HG03139 (cell line): ENCODE data around the gene MAML2.

Experiments used
- ATAC-seq: cut with Tn5 transposase; IDR thresholded peaks from one replicate; pipeline ENCODE4 v1.9.1; 2021; ENCODE audit not compliant: unreplicated experiment

Gene MAML2

GRCh38 chr11:96107143-96107824 lies 235.7 kb downstream of the MAML2 start:
- ATAC-seq, result no peak

GRCh38 chr11:96106645-96107044 lies 236.3 kb downstream of the MAML2 start:
- ATAC-seq, result no peak

GRCh38 chr11:96105944-96106343 lies 237.1 kb downstream of the MAML2 start:
- no peak for ATAC-seq

GRCh38 chr11:96105197-96105895 lies 237.6 kb downstream of the MAML2 start:
- no peak for ATAC-seq

GRCh38 chr11:96104496-96104895 lies 238.5 kb downstream of the MAML2 start:
- ATAC-seq, result no peak

- no peak for ATAC-seq
These were observed 239.3 kb downstream of the MAML2 start for GRCh38 chr11:96103721-96104120.

- ATAC-seq, result no peak
These were observed 239.9 kb downstream of the MAML2 start for GRCh38 chr11:96103102-96103501.

- ATAC-seq, result no peak
These were observed 240.3 kb downstream of the MAML2 start for GRCh38 chr11:96102664-96103078.

- ATAC-seq, result no peak
These were observed 241.8 kb downstream of the MAML2 start for GRCh38 chr11:96101146-96101545.

- no peak for ATAC-seq
These were observed 244.3 kb downstream of the MAML2 start for GRCh38 chr11:96098511-96099241.

- ATAC-seq, result no peak
These were observed 245.1 kb downstream of the MAML2 start for GRCh38 chr11:96097844-96098421.

GRCh38 chr11:96096360-96096759 lies 246.6 kb downstream of the MAML2 start:
- no peak for ATAC-seq

GRCh38 chr11:96095884-96096303 lies 247.1 kb downstream of the MAML2 start:
- no peak for ATAC-seq

GRCh38 chr11:96094156-96094555 lies 248.8 kb downstream of the MAML2 start:
- ATAC-seq, result no peak

- ATAC-seq, result no peak
These were observed 250.5 kb downstream of the MAML2 start for GRCh38 chr11:96092511-96092910.

GRCh38 chr11:96091476-96091875 lies 251.5 kb downstream of the MAML2 start:
- ATAC-seq, result peak; percentile 48

- no peak for ATAC-seq
These were observed 252.3 kb downstream of the MAML2 start for GRCh38 chr11:96090711-96091110.

- ATAC-seq, result no peak
These were observed 254.1 kb downstream of the MAML2 start for GRCh38 chr11:96088914-96089313.

GRCh38 chr11:96086111-96086510 lies 256.9 kb downstream of the MAML2 start:
- no peak for ATAC-seq

GRCh38 chr11:96085319-96085930 lies 257.6 kb downstream of the MAML2 start:
- no peak for ATAC-seq
